ENCODE measurements around the gene FTCDNL1. TPM values are rescaled to one million over a fixed set of nuclear protein-coding genes. Genes with fewer than 3 reads are reported as not detected.

Gene FTCDNL1
- polyA plus RNA-seq, 4 donors: 0.54 to 5.6 (median 0.85) TPM

GRCh38 chr2:199770716-199771115, 80.3 kb downstream of the FTCDNL1 start:
- Histone ChIP-seq H3K9me3 (ENCODE audit: control insufficient read depth in 2 of 2, insufficient read depth in 1 of 2, low read depth in 1 of 2, low read length in 1 of 2) (no peaks in the 10 kb centered on the region), H3K27ac (ENCODE audit: low read depth in 1 of 3, low read length in 2 of 3) (no peak overlapping the region), H3K36me3 (ENCODE audit: control insufficient read depth in 3 of 3, insufficient read depth in 2 of 3, low read depth in 1 of 3, low read length in 3 of 3) (no peaks in the 10 kb centered on the region), H3K4me3 (ENCODE audit: low read depth in 1 of 3, low read length in 3 of 3) (no peak overlapping the region), H3K4me1 (ENCODE audit: control insufficient read depth in 3 of 3, insufficient read depth in 2 of 3, low read depth in 1 of 3, low read length in 2 of 3) (no peaks in the 10 kb centered on the region), H3K27me3 (ENCODE audit: control insufficient read depth in 3 of 3, insufficient read depth in 3 of 3, low read length in 3 of 3) (no peaks in the 10 kb centered on the region)
- FAIRE-seq (no peak), DNase-seq (no peak)
- WGBS, 3 donors: 83 to 93% (median 86%) methylated on average over 2 of the region's 2 CpGs

GRCh38 chr2:199765646-199766045, 85.3 kb downstream of the FTCDNL1 start:
- H3K9me3 ChIP-seq (ENCODE audit: control insufficient read depth in 2 of 2, insufficient read depth in 1 of 2, low read depth in 1 of 2, low read length in 1 of 2): no peaks in the 10 kb centered on the region
- WGBS, 3 donors: 88 to 93% (median 90%) methylated on average over 5 of the region's 5 CpGs
- DNase-seq: no peak
- no peak overlapping the region for H3K27ac ChIP-seq (ENCODE audit: low read depth in 1 of 3, low read length in 2 of 3)
- H3K27me3 ChIP-seq (ENCODE audit: control insufficient read depth in 3 of 3, insufficient read depth in 3 of 3, low read length in 3 of 3): no peaks in the 10 kb centered on the region
- peaks cover 0 to 3% (median 0%) of the 10 kb centered on the region in 3 donors for H3K36me3 ChIP-seq (ENCODE audit: control insufficient read depth in 3 of 3, insufficient read depth in 2 of 3, low read depth in 1 of 3, low read length in 3 of 3)
- no peak overlapping the region for H3K4me3 ChIP-seq (ENCODE audit: low read depth in 1 of 3, low read length in 3 of 3)
- no peak for FAIRE-seq
- H3K4me1 ChIP-seq (ENCODE audit: control insufficient read depth in 3 of 3, insufficient read depth in 2 of 3, low read depth in 1 of 3, low read length in 2 of 3): peaks cover 0 to 5% (median 0%) of the 10 kb centered on the region in 3 donors

- H3K4me1 ChIP-seq (ENCODE audit: control insufficient read depth in 3 of 3, insufficient read depth in 2 of 3, low read depth in 1 of 3, low read length in 2 of 3): peaks cover 0 to 5% (median 0%) of the 10 kb centered on the region in 3 donors
- DNase-seq (peak in 1 of 2 donors; percentile 83), FAIRE-seq (no peak)
- no peaks in the 10 kb centered on the region for H3K9me3 ChIP-seq (ENCODE audit: control insufficient read depth in 2 of 2, insufficient read depth in 1 of 2, low read depth in 1 of 2, low read length in 1 of 2)
- no peaks in the 10 kb centered on the region for H3K27me3 ChIP-seq (ENCODE audit: control insufficient read depth in 3 of 3, insufficient read depth in 3 of 3, low read length in 3 of 3)
- 21 to 62% (median 47%) methylated on average over 7 of the region's 7 CpGs for WGBS, 3 donors
- peaks cover 0 to 3% (median 0%) of the 10 kb centered on the region in 3 donors for H3K36me3 ChIP-seq (ENCODE audit: control insufficient read depth in 3 of 3, insufficient read depth in 2 of 3, low read depth in 1 of 3, low read length in 3 of 3)
- no peak overlapping the region for H3K4me3 ChIP-seq (ENCODE audit: low read depth in 1 of 3, low read length in 3 of 3)
- peak overlapping the region in 1 of 3 donors; percentile 77 for H3K27ac ChIP-seq (ENCODE audit: low read depth in 1 of 3, low read length in 2 of 3)
These were observed 86.7 kb downstream of the FTCDNL1 start for GRCh38 chr2:199764273-199764800.

- 89 to 97% (median 91%) methylated on average over 4 of the region's 4 CpGs for WGBS, 3 donors
- FAIRE-seq: no peak
- H3K27me3 ChIP-seq (ENCODE audit: control insufficient read depth in 3 of 3, insufficient read depth in 3 of 3, low read length in 3 of 3): no peaks in the 10 kb centered on the region
- H3K36me3 ChIP-seq (ENCODE audit: control insufficient read depth in 3 of 3, insufficient read depth in 2 of 3, low read depth in 1 of 3, low read length in 3 of 3): peaks cover 0 to 3% (median 0%) of the 10 kb centered on the region in 3 donors
- H3K4me1 ChIP-seq (ENCODE audit: control insufficient read depth in 3 of 3, insufficient read depth in 2 of 3, low read depth in 1 of 3, low read length in 2 of 3): peaks cover 0 to 5% (median 0%) of the 10 kb centered on the region in 3 donors
- no peaks in the 10 kb centered on the region for H3K9me3 ChIP-seq (ENCODE audit: control insufficient read depth in 2 of 2, insufficient read depth in 1 of 2, low read depth in 1 of 2, low read length in 1 of 2)
- DNase-seq: no peak
- no peak overlapping the region for H3K27ac ChIP-seq (ENCODE audit: low read depth in 1 of 3, low read length in 2 of 3)
- H3K4me3 ChIP-seq (ENCODE audit: low read depth in 1 of 3, low read length in 3 of 3): no peak overlapping the region
These were observed 88.0 kb downstream of the FTCDNL1 start for GRCh38 chr2:199762963-199763362.

- no peak overlapping the region for H3K4me3 ChIP-seq (ENCODE audit: low read depth in 1 of 3, low read length in 3 of 3)
- 95 to 96% (median 95%) methylated on average over 3 of the region's 3 CpGs for WGBS, 3 donors
- peaks cover 0 to 3% (median 0%) of the 10 kb centered on the region in 3 donors for H3K36me3 ChIP-seq (ENCODE audit: control insufficient read depth in 3 of 3, insufficient read depth in 2 of 3, low read depth in 1 of 3, low read length in 3 of 3)
- FAIRE-seq: no peak
- H3K9me3 ChIP-seq (ENCODE audit: control insufficient read depth in 2 of 2, insufficient read depth in 1 of 2, low read depth in 1 of 2, low read length in 1 of 2): no peaks in the 10 kb centered on the region
- no peak for DNase-seq
- peaks cover 0 to 5% (median 0%) of the 10 kb centered on the region in 3 donors for H3K4me1 ChIP-seq (ENCODE audit: control insufficient read depth in 3 of 3, insufficient read depth in 2 of 3, low read depth in 1 of 3, low read length in 2 of 3)
- no peak overlapping the region for H3K27ac ChIP-seq (ENCODE audit: low read depth in 1 of 3, low read length in 2 of 3)
- no peaks in the 10 kb centered on the region for H3K27me3 ChIP-seq (ENCODE audit: control insufficient read depth in 3 of 3, insufficient read depth in 3 of 3, low read length in 3 of 3)
These were observed 90.4 kb downstream of the FTCDNL1 start for GRCh38 chr2:199760574-199760973.

- Histone ChIP-seq H3K36me3 (ENCODE audit: control insufficient read depth in 3 of 3, insufficient read depth in 2 of 3, low read depth in 1 of 3, low read length in 3 of 3) (peaks cover 0 to 3% (median 0%) of the 10 kb centered on the region in 3 donors), H3K9me3 (ENCODE audit: control insufficient read depth in 2 of 2, insufficient read depth in 1 of 2, low read depth in 1 of 2, low read length in 1 of 2) (peaks cover 0 to 2% of the 10 kb centered on the region in 2 donors), H3K27me3 (ENCODE audit: control insufficient read depth in 3 of 3, insufficient read depth in 3 of 3, low read length in 3 of 3) (no peaks in the 10 kb centered on the region), H3K4me1 (ENCODE audit: control insufficient read depth in 3 of 3, insufficient read depth in 2 of 3, low read depth in 1 of 3, low read length in 2 of 3) (no peaks in the 10 kb centered on the region), H3K4me3 (ENCODE audit: low read depth in 1 of 3, low read length in 3 of 3) (no peak overlapping the region), H3K27ac (ENCODE audit: low read depth in 1 of 3, low read length in 2 of 3) (no peak overlapping the region)
- DNase-seq (peak in 1 of 2 donors; percentile 9), FAIRE-seq (no peak)
- WGBS, 3 donors: 60 to 76% (median 68%) methylated on average over 3 of the region's 3 CpGs
These were observed 93.6 kb downstream of the FTCDNL1 start for GRCh38 chr2:199757233-199757870.

- Histone ChIP-seq H3K27me3 (ENCODE audit: control insufficient read depth in 3 of 3, insufficient read depth in 3 of 3, low read length in 3 of 3) (no peaks in the 10 kb centered on the region), H3K4me1 (ENCODE audit: control insufficient read depth in 3 of 3, insufficient read depth in 2 of 3, low read depth in 1 of 3, low read length in 2 of 3) (no peaks in the 10 kb centered on the region), H3K36me3 (ENCODE audit: control insufficient read depth in 3 of 3, insufficient read depth in 2 of 3, low read depth in 1 of 3, low read length in 3 of 3) (peaks cover 0 to 3% (median 0%) of the 10 kb centered on the region in 3 donors), H3K4me3 (ENCODE audit: low read depth in 1 of 3, low read length in 3 of 3) (no peak overlapping the region), H3K27ac (ENCODE audit: low read depth in 1 of 3, low read length in 2 of 3) (no peak overlapping the region), H3K9me3 (ENCODE audit: control insufficient read depth in 2 of 2, insufficient read depth in 1 of 2, low read depth in 1 of 2, low read length in 1 of 2) (peaks cover 0 to 7% of the 10 kb centered on the region in 2 donors)
- DNase-seq: no peak
- WGBS, 3 donors: 53 to 56% (median 55%) methylated on average over 1 of the region's 1 CpG
- no peak for FAIRE-seq
These were observed 94.2 kb downstream of the FTCDNL1 start for GRCh38 chr2:199756743-199757142.

GRCh38 chr2:199756211-199756610, 94.8 kb downstream of the FTCDNL1 start:
- no peak overlapping the region for H3K27ac ChIP-seq (ENCODE audit: low read depth in 1 of 3, low read length in 2 of 3)
- H3K4me1 ChIP-seq (ENCODE audit: control insufficient read depth in 3 of 3, insufficient read depth in 2 of 3, low read depth in 1 of 3, low read length in 2 of 3): no peaks in the 10 kb centered on the region
- H3K4me3 ChIP-seq (ENCODE audit: low read depth in 1 of 3, low read length in 3 of 3): no peak overlapping the region
- FAIRE-seq: no peak
- 73 to 78% (median 75%) methylated on average over 3 of the region's 3 CpGs for WGBS, 3 donors
- H3K27me3 ChIP-seq (ENCODE audit: control insufficient read depth in 3 of 3, insufficient read depth in 3 of 3, low read length in 3 of 3): no peaks in the 10 kb centered on the region
- no peak for DNase-seq
- H3K9me3 ChIP-seq (ENCODE audit: control insufficient read depth in 2 of 2, insufficient read depth in 1 of 2, low read depth in 1 of 2, low read length in 1 of 2): peaks cover 0 to 7% of the 10 kb centered on the region in 2 donors
- H3K36me3 ChIP-seq (ENCODE audit: control insufficient read depth in 3 of 3, insufficient read depth in 2 of 3, low read depth in 1 of 3, low read length in 3 of 3): peaks cover 0 to 2% (median 0%) of the 10 kb centered on the region in 3 donors
